ENCODE results near the gene COL20A1. TPM values are rescaled to one million over a fixed set of nuclear protein-coding genes. Genes with fewer than 3 reads are reported as not detected.

Gene COL20A1
- total RNA-seq, 1 donor from 2014 or later = not detected

GRCh38 chr20:63347081-63347741 is 54.2 kb downstream of the COL20A1 start:
- intact Hi-C loops (cut with micrococcal nuclease) = no loop called here
- DNase-seq = no peak
- no peak for TF ChIP-seq CTCF (IDR thresholded peaks at IDR 0.05; ENCODE audit: borderline replicate concordance)
- Histone ChIP-seq H3K27ac (replicated peaks) (no peak overlapping the region), H3K27me3 (ENCODE audit: low read depth) (peaks cover 41% of the 10 kb centered on the region), H3K9me3 (replicated peaks) (no peaks in the 10 kb centered on the region), H3K36me3 (no peaks in the 10 kb centered on the region), H3K4me1 (peaks cover 35% of the 10 kb centered on the region), H3K4me3 (no peak overlapping the region)

GRCh38 chr20:63347950-63348827 is 55.2 kb downstream of the COL20A1 start:
- Histone ChIP-seq H3K4me1 (peaks cover 45% of the 10 kb centered on the region), H3K27me3 (ENCODE audit: low read depth) (peaks cover 38% of the 10 kb centered on the region), H3K27ac (replicated peaks) (no peak overlapping the region), H3K9me3 (replicated peaks) (no peaks in the 10 kb centered on the region), H3K4me3 (no peak overlapping the region), H3K36me3 (no peaks in the 10 kb centered on the region)
- no peak for TF ChIP-seq CTCF (IDR thresholded peaks at IDR 0.05; ENCODE audit: borderline replicate concordance)
- no peak for DNase-seq
- intact Hi-C loops (cut with micrococcal nuclease) = no loop called here

- peaks cover 42% of the 10 kb centered on the region for H3K4me1 ChIP-seq
- no peaks in the 10 kb centered on the region for H3K9me3 ChIP-seq (replicated peaks)
- H3K27me3 ChIP-seq (ENCODE audit: low read depth) = peaks cover 34% of the 10 kb centered on the region
- TF ChIP-seq CTCF (IDR thresholded peaks at IDR 0.05; ENCODE audit: borderline replicate concordance) = no peak
- intact Hi-C loops (cut with micrococcal nuclease) = no loop called here
- no peak overlapping the region for H3K27ac ChIP-seq (replicated peaks)
- no peaks in the 10 kb centered on the region for H3K36me3 ChIP-seq
- no peak for DNase-seq
- H3K4me3 ChIP-seq = no peak overlapping the region
Observed at GRCh38 chr20:63348828-63349515, 56.0 kb downstream of the COL20A1 start.

GRCh38 chr20:63349516-63349895 is 56.5 kb downstream of the COL20A1 start:
- no peak for DNase-seq
- H3K4me1 ChIP-seq = peaks cover 40% of the 10 kb centered on the region
- H3K27ac ChIP-seq (replicated peaks) = no peak overlapping the region
- H3K36me3 ChIP-seq = no peaks in the 10 kb centered on the region
- peaks cover 31% of the 10 kb centered on the region for H3K27me3 ChIP-seq (ENCODE audit: low read depth)
- TF ChIP-seq CTCF (IDR thresholded peaks at IDR 0.05; ENCODE audit: borderline replicate concordance) = no peak
- H3K4me3 ChIP-seq = no peak overlapping the region
- intact Hi-C loops (cut with micrococcal nuclease) = no loop called here
- H3K9me3 ChIP-seq (replicated peaks) = no peaks in the 10 kb centered on the region

GRCh38 chr20:63350196-63350595 is 57.2 kb downstream of the COL20A1 start:
- H3K27me3 ChIP-seq (ENCODE audit: low read depth) = peaks cover 34% of the 10 kb centered on the region
- no peak overlapping the region for H3K4me3 ChIP-seq
- intact Hi-C loops (cut with micrococcal nuclease) = no loop called here
- no peaks in the 10 kb centered on the region for H3K9me3 ChIP-seq (replicated peaks)
- no peaks in the 10 kb centered on the region for H3K36me3 ChIP-seq
- peaks cover 35% of the 10 kb centered on the region for H3K4me1 ChIP-seq
- DNase-seq = no peak
- H3K27ac ChIP-seq (replicated peaks) = no peak overlapping the region
- TF ChIP-seq CTCF (IDR thresholded peaks at IDR 0.05; ENCODE audit: borderline replicate concordance) = no peak
